Cardiac fibroblast (primary cell): ENCODE data around the gene PSMA4.
"Not testable (repeated sequence)": the region's sequence is repeated elsewhere in the genome, so short reads cannot be mapped to it uniquely, and the experiment has no call there.

Experiments used
- DNase-seq, 2 donors: peaks; one replicate each; pipeline versions ENCODE4 v3.0.0 to v3.0.0-alpha.2; 2010; ENCODE audit warnings: low read depth in 2 of 2
- H3K4me3 ChIP-seq, 2 donors: replicated peaks in 1 of 2; 1 replicate in 1 of 2; 2 replicates in 1 of 2; pipeline ENCODE4 v1.5.1; 2011; ENCODE audit warnings: low read depth in 2 of 2, low read length in 2 of 2, mild to moderate bottlenecking in 2 of 2, moderate library complexity in 1 of 2
- CTCF ChIP-seq: IDR thresholded peaks from one replicate; pipeline ENCODE4 v1.5.1; 2011; ENCODE audit warnings: low read depth, mild to moderate bottlenecking, low read length, inconsistent platforms

Gene PSMA4

DNA sequence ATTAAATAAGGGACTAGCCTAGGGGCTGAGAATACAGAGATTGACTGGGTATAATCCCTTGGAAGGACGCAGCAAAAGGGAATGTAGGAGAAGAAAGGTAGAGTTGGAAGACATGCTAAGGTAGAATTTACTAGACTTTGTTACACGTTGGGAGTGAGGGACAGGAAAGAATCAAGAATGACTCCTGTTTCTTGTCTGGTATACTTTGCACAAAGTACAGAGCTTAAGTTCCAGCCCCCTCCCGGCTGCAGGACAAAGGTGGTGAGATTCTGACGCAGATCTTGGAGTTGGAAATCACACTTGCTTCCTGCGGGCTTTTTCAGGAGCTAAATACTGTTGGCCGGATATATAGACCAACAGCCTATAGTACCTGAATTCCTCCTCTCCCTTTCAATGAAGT lies 32.0 kb upstream of the PSMA4 start:
- DNase-seq, result no peak
- no peak for TF ChIP-seq CTCF
- H3K4me3 ChIP-seq, result peak overlapping the region; percentile 93 to 94

- DNase-seq, result no peak
- TF ChIP-seq CTCF, result no peak
- H3K4me3 ChIP-seq, result no peak overlapping the region
Measured at GRCh38 chr15:78509726-78510312, 30.4 kb upstream of the PSMA4 start.

DNA sequence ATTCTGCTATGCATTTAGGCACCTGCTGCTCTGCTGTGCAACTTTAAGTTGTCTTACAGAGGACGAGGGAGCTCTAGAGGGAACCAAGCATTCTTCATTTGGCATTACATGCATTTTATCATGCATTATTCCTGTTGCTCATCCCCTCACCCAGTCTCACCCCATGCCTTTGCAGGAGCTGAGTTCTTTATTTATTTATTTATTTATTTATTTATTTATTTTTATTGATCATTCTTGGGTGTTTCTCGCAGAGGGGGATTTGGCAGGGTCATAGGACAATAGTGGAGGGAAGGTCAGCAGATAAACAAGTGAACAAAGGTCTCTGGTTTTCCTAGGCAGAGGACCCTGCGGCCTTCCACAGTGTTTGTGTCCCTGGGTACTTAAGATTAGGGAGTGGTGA lies 20.2 kb upstream of the PSMA4 start:
- not testable (repeated sequence) for H3K4me3 ChIP-seq, DNase-seq

- no peak overlapping the region for H3K4me3 ChIP-seq
- DNase-seq, result no peak
- no peak for TF ChIP-seq CTCF
Measured at GRCh38 chr15:78524230-78524629, 16.0 kb upstream of the PSMA4 start.

GRCh38 chr15:78527325-78527724 lies 12.9 kb upstream of the PSMA4 start:
- DNase-seq, result no peak
- H3K4me3 ChIP-seq, result no peak overlapping the region
- no peak for TF ChIP-seq CTCF

DNA sequence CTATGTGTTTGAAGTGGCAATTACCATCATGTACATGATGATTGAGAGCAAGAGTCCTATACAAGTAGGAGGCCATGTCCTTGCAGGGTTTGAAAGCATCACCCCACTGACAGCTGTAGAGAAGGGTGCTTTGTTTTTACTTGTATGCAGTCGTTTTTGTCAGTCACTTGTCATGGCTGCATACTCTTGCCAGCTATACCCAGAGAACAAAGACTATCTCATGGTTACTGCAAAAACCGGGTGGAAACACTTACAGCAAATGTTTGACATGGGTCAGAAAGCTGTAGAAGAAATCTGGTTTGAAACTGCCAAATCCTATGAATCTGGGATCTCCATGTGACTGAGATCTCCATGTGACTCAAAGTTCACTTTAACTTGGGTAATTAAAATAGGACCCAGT lies 6.9 kb upstream of the PSMA4 start:
- H3K4me3 ChIP-seq, result no peak overlapping the region
- DNase-seq, result no peak
- no peak for TF ChIP-seq CTCF

GRCh38 chr15:78536134-78536533 lies 4.1 kb upstream of the PSMA4 start:
- TF ChIP-seq CTCF, result no peak
- DNase-seq, result peak; percentile 2 to 14

More at GRCh38 chr15:78536134-78536533, 4.1 kb upstream of the PSMA4 start:
- H3K4me3 ChIP-seq, result no peak overlapping the region
